Measurements from ENCODE around the gene MRGPRD. TPM values are rescaled to one million over a fixed set of nuclear protein-coding genes. Genes with fewer than 3 reads are reported as not detected.

The MRGPRD gene, protein sequence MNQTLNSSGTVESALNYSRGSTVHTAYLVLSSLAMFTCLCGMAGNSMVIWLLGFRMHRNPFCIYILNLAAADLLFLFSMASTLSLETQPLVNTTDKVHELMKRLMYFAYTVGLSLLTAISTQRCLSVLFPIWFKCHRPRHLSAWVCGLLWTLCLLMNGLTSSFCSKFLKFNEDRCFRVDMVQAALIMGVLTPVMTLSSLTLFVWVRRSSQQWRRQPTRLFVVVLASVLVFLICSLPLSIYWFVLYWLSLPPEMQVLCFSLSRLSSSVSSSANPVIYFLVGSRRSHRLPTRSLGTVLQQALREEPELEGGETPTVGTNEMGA
- total RNA-seq (ENCODE audit: insufficient read depth, low replicate concordance): not detected

DNA sequence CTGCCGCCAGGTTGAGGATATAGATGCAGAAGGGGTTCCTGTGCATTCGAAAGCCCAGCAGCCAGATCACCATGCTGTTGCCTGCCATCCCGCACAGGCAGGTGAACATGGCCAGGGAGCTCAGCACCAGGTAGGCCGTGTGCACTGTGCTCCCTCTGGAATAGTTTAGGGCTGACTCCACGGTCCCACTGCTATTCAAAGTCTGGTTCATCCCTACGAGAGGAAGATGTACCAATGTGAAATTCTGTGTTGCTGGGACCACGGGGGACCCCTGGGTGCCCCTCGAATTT is at the start of gene MRGPRD:
Gene MRGPRD (minus strand): TSS at position 211 of the 290 bp plus-strand sequence. CDS start 0 bp downstream, at position 211.
- no peak for DNase-seq (ENCODE audit: low spot score)

DNA sequence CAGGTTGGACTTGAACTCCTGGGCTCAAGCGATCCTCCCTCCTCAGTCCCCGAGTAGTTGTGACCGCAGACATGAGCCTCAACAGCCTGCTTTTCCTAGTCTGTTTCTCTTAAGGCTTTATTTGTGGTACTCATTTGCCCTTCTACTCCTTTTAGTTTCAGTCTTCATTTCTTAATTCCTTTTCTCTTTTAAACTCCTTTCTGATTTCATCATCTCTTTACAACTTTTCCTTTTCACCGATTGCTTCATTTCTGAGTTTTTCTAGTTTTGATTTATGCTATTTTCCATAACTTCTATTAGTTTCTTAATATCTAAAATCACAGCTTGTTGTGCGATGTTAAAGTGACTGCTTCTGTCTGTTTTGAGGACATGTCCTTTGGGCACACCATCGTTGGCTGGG is 49.5 kb upstream of the MRGPRD start:
- no peak for DNase-seq (ENCODE audit: low spot score)

DNA sequence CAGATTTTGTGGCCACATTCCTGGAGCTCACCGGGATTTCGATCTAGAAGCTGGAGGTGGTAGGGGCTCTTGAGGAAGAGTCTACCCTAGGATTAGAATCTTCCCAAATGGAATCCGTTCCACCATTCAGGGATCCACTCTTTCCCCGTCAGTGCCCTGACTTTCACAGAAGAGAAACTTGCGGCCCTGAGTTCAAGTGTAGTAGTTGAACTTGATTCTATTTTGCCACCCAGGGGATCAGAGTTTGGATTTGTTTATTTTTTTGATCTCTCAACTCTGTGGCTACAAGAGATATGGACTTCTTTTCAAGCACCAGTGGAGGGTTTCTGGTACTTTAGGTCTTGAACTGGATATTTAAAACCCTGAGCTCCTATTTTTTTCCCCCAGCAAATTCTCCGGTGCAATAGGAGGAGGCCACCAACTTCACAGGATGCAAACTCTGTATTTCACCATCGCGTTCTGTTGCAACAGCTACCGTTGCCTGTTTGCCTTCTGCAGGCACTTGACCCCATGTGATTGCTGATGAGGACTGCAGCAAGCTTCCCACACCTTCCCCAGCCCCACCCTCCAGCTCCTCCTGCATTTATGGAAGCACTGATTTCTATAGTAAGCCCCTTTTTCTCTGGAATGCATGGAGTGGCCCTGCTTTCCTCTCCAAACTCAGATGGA is 47.1 kb upstream of the MRGPRD start:
- no peak for DNase-seq (ENCODE audit: low spot score)

DNA sequence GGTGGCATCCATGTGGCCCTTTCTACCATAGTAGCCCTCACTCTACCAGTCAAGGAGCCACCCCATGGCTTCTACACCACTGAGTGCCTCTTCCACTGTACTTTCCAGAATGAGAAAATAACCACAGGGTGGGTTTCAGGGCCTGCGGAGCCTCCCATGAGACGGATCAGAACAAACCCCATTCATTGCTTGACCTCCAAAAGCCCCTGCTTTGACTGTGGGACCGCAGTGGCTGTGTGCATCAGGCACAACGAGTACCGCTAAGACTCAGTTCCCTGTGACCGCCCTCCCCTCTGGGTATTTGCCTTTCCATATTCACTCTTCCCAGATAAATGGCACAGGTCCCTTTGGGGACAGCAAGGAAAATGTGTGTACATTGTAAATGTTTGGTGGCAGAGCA is 43.7 kb upstream of the MRGPRD start:
- no peak for DNase-seq (ENCODE audit: low spot score)

DNA sequence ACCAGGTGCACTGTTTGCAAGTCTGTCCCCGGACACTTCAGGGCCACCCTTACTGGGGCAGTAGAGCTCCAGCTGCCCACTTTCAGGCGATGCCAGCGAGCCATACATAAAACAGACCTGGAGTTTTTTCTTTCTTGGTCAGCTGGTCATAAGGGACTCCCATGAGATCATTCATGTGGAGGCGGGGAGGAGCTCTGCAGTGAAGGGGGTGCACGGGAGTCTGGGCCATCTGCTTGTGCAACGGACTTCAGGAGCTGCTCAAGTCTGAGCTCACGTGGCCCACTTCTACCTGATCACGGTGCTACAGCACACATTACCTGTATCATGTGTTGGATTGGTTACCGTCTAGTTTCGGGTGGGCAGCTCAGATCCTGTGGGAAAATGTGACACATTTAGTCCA is 41.5 kb upstream of the MRGPRD start:
- peak; percentile 28 for DNase-seq (ENCODE audit: low spot score)

DNA sequence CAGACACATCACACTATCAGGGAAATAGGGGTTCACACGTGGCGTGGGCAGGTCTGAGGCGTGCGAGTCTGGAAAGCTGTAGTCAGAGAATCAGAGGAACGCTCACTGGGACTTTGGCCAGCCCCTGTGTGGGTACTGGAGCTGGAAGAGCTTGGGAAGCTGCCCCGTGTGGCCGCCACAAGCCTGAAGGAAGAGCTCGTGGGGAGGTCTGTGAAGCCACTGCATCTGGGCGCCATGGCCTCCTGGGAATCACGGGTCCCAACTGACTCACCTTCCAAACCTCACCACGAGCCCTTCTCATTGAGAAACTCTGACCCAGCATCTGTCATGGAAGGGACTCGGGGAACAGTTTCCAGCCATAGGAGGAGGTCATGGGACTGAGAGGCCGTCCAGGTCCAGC is 38.1 kb upstream of the MRGPRD start:
- no peak for DNase-seq (ENCODE audit: low spot score)

DNA sequence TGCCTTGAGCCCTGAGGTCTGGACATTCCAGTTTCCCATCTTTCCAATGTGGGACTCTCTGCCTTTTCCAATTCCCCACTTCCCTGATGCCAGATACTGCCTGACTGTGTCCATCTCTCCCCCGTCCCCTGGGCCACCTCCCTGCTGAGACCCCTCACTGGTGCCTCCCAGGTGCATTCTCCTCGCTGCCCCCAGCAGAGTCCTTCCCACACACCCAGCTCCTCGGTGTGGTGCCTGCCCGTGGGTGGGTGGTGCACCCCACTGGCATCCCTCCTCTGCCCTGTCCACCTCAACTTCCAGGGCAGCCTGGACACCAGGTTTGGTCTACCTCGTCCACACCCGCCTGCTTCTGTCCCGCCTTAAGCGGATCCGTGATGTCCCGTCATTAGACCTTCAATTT is 37.2 kb upstream of the MRGPRD start:
- DNase-seq (ENCODE audit: low spot score): no peak

DNA sequence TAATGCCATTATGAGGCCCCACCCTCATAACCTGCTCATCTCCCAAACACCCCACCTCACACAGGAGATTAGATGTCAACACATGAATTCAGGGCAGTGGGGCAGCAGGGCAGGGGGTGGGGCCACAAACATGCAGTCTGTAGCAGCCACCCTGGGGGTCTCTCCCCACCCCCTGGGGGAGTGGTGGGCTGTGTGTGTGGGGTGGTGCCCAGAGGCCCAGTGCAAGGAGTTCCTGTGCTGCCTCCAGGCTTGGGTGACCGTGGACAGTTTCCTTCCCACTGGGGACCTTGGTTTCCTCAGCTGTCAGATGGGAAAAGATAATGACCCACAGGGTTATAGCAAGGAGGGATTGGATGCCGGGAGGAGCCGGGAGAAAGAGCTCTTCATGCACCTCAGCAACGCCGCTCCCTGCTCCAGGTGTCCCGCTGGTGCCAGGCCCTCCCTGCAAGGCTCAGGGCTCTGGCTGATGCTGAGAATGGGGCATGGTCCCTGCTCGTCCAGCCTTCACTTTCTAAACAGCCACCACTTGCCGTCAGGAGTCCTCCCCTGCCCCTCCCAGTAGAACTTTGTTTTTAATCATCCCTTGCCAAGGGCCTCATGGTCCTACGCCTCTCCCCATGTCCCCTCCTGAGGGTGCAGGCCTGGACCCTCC is 34.2 kb upstream of the MRGPRD start:
- DNase-seq (ENCODE audit: low spot score): no peak

DNA sequence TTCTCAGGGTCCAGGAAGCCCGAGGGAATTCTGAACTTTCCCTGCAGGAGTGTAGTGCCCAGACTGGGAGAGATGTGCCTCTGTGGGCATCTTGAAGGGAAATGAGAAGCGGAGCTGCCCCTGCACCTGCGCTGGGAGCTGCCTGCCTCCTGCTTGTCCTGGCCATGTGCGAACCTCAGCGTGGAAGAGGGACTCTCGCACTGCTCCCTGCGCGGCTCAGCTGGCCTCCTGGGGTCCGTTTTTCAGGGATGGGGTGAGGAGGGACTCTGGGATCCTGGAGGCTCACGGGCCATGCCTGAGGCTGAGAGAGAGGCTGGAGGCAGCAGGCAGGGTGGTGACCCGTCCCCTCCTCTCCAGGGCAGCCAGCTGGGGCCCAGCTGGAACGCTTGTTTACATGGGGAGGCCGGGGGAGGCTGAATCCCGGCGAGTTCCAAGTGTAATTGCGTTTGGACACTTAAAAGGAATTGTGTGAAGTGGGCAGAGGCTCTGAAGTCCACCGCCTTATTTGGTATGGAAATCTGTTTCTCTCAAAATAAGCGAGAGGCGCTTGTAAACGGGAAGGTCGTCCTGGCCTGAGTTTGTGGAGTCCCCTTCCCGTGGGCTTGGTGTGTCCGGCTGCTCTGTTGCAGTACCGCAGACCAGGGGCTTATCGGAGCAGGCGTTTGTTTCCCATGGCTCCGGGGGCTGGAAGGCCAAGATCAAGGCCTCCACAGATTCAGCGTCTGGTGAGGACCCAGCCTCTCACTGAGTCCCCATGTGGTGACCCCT is 33.5 kb upstream of the MRGPRD start:
- peak; percentile 55 for DNase-seq (ENCODE audit: low spot score)

DNA sequence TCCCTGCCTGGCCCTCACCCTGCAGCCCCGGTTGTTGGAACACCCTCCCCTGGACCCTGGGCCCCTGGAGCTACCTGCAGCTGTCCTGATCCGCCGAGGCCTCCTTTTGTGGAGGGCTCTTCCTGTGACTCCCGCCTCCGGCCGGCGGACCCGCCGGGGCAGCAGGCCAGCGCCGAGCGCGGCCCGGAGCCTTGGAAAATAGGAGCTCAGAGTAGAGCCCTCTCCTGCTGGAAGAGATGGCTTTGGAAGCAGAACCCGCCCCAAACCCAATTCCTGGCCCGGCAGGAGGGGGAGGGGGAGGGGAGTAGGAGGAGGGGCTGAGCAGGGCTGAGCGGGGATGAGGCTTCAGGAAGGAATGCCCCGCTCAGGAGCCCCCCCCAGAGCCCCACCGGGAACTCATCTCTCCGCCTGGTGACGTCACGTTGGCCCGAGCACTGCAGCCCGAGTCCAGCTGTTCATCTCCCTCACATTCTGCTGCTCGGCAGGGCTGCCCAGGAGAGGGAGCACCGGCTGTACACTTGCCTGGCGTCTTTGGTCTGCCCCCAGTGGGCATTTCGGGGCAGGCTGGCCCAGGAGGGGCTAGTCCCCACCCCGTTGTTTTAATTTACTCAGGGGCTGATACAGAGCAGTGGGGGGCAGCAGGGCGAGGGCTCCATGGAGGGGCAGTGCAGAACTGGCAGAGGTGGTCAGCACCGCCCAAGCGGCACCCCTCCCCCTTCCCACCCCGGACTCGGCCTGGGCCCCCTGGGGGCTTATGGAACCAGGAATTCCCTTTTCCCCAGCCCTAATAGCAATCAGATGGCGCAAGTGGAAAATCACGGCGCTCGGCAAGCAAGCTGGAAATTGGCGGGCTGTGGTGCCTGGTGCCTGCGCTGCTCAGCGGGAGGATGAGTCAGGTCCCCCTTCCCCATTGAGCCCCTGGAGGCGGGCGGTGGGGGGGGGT is 32.5 kb upstream of the MRGPRD start, which contains the start of gene MRGPRF:
Gene MRGPRF (minus strand): TSS at position 238 of the 943 bp plus-strand sequence. CDS start 3,345 bp downstream, outside the sequence.
- DNase-seq (ENCODE audit: low spot score): peak; percentile 91

DNA sequence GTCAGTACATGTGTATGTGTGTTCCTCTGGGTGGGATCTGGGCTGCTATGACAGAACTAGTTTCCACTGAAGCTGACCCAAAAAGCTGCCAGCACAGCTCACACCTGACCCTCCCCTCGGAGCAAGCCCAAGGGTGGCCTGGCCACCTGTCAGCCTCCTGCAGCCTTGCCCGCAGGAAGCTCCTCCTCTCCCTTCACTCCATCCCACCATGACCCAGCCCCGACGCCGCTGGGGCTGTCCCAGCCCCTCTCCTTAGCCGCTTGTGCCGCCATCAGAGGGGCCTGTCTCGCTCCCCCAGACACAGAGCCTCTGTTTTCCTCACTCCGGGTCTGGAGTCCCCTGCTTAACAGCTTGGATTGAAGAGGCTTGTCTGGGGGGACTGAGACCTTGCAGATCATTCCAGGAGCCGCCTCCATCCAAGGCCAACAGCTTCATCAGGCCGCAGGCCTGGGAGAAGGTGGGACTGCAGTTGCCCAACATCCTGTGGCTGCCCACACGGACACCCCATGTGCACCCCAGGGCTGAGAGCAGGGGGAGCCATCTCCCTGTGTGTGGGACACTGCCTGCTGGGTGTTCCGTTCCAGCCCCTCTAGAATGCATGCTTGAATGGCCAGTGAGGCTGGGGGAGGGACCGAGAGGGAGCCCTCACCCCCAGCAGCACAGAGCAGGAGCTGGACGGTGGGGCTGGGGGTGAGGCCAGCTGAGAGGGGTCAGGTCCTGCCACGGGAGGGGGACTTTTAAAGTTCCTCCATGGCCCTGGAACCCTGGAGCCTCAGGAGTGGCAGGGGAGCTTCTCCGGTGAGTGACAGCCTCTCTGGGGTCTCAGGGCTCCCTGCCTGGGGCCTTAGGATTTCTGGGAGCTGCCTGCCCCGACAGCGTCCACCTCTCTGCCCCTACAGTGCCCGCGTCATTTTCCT is 31.6 kb upstream of the MRGPRD start:
- peak; percentile 42 for DNase-seq (ENCODE audit: low spot score)

DNA sequence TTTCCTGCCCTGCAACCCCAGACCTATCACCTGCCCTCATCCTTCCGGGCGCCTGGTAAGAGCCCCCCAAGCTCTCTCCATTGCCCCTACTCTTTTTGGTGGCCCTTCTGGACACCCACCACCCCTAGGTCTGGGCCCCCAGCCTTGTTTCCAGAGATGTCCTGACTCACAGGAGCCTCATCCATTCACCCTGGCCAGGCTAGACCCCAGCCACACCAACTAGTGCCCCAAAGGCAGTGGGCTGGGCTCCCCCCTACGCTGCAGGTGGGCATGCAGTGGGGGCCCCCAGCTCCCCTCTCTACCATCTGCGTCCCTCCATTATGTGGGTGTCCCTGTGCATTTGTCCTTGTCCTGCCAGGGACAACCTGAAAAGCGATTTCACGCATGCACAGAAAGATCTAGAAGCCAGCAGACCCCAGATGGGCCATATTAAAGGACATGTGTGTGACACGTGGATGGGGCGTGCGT is 30.9 kb upstream of the MRGPRD start:
- DNase-seq (ENCODE audit: low spot score): no peak

DNA sequence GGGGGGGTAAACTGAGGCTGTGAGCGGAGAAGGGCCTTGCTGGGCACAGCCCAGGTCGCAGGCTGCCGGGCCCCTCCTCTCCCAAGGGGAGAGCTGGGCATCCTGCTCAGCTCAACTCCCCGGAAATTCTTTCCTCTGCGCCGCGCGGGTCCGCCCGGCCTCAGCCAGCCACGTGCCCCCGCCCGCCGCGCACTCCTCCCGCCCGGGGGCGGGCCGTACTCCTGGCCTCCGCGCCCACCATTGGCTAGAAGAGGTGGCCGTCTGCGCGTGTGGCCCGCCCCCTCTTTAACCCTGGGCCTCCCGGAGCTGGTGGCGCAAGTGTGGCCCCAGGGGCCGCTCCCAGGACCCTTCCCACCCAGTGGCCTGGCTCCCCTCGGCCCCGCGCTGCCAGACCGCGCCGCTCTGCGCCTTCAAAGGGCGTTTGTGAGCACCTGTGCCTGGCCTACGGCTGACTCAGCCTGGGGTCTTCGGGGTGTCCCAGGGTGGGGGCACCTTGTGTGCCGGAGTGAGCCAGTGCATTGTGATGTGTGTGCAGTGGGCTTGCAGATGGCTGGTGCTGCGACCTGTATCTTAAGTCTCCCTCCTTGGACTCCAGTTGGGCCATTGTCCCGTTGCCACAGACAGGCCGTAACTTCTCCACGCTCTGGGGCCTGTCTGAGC is 30.3 kb upstream of the MRGPRD start:
- DNase-seq (ENCODE audit: low spot score): peak; percentile 93

DNA sequence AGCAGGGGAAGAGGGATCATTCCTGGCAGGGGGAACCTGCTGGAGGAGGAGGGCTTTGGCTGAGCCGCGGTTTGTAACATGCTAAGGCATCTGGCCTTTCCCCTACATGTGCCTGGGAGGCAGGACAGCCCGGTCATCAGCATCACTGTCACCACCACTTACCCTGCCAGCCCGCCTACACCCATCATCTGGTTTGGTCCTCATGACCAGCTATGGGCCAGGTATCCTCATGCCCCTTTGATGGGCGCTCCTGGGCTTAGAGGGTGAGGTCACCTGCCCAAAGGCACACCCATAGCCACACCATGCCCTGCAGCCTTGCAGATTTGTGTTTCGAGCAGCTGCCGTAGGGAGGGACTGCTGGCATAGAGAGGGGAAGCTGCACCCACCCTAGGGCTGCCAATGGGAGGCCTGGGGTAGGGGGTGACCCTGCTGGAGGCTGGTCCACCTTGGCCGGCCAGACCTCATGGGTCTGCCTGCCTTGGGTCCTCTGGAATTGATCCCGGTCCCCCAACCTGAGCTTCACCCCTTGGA is 29.6 kb upstream of the MRGPRD start:
- peak; percentile 23 for DNase-seq (ENCODE audit: low spot score)

DNA sequence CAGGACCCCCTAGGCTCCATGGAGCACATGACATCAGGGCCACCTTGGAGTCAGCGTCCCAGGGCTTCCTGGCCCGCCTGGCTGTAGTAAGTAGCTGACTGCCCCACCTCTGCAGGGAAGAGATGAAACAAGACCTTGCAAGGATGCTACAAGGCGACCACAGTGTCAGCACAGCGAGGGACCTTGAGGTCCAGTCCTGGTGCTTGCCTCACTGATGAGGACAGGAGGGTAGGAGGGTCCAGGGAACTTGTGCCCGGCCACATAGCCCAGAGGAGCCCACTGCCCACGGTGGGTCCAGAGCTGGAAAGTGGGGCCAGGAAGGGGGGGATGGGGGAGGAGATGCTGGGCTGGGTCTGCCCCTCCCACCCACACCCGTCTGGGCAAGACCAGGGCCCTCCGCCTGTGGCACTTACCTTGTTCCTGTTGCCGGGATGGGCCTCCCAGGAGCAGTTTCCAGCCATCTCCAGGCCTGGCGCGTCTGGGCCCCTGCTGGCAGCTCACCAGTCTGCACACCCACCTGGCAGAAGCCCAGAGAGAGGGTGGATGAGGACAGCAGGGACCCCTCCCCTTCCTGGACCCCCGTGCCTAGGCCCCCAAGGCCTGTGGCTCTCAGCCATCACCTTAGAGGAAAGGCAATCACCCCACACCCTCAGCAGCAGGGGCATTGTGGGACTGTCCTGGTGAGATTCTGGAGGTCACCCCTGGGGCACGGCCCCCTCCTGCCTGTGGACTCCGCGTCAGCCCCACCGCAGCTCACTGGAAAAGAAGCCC is 28.8 kb upstream of the MRGPRD start:
- DNase-seq (ENCODE audit: low spot score): peak; percentile 38

DNA sequence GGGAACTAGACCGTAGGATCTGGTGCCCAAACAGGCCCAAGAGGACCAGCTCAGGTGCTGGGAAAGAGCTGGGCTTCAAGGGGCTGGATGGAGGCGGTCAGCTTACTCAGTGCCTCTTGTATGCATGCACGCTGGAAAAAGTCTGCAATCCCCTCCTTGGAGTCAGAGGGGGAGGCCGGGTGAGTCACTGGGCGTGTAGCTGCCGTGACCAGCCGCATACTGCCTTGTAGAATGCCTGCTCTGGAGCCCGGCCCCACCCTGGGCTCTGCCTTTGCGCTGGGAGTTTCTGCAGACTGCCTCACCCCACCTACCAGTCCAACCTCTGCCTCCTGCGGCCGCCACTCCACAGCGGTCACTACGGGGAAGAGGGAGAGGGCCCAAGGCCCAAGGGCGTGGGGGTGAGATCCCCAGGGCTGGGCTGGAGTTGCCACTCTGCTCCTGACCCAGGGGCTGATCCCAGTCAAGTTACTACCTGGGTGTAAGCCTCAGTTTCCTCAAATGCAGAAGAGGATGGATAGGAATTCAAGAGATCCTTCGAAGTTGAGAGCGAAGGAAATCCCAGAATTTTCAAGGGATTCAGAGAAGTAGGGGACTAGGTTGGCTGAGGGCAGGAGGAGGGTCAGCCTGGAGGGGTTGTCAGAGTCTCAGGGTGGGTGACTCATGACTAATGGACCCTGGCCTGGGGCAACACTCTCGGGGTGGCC is 28.1 kb upstream of the MRGPRD start:
- DNase-seq (ENCODE audit: low spot score): peak; percentile 99

DNA sequence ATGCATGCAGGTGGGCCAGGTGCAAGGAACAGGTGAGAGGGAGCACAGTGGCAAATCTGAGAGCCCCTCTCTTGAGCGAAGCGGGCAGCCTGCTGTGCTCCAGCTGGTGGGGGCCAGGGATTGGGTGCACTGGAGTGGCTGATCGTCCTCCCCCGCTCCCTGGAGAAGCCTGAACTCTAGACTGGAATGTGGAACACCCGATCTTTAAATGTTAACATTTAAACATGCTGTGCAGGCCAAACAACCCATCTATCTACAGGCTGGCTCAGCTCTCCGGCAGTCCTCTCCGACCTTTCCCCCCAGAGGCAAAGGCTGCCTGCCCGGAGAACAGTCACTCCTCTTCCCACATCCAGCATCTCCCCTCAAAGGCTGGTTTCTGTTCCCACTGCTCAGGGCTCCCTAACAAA is 27.2 kb upstream of the MRGPRD start:
- peak; percentile 31 for DNase-seq (ENCODE audit: low spot score)

All from umbilical cord (tissue), 2 donors.